Measurements from ENCODE around the gene TTC14.
"Not testable (repeated sequence)": the region's sequence is repeated elsewhere in the genome, so short reads cannot be mapped to it uniquely, and the experiment has no call there.

The TTC14 gene

GRCh38 chr3:180601688-180602666 is at the start of gene TTC14:
Gene TTC14 (plus strand): TSS chr3:180602163. CDS start chr3:180602262, 99 bp downstream.
- Histone ChIP-seq H3K9me3 (ENCODE audit: low read depth, low read length) (no peaks in the 10 kb centered on the region), H3K27ac (peak within 1 kb of the TSS; percentile 80), H3K36me3 (ENCODE audit: insufficient read depth, low read length) (peaks cover 39% of the 10 kb centered on the region), H3K4me3 (peak within 1 kb of the TSS; percentile 98), H3K9ac (ENCODE audit: insufficient read length) (peak within 1 kb of the TSS; percentile 94)
- peak; percentile 84 for DNase-seq (ENCODE audit: low read depth, low spot score)
- TF ChIP-seq EZH2 (IDR thresholded peaks at IDR 0.05) (no peak), FOXP2 (optimal IDR thresholded peaks at IDR 0.05; ENCODE audit: control extremely low read depth, extremely low read length, insufficient read depth) (peak; percentile 93), POLR2AphosphoS5 (IDR thresholded peaks at IDR 0.05; ENCODE audit: borderline replicate concordance, low read depth, low read length) (peak; percentile 95)

- no peak for DNase-seq (ENCODE audit: low read depth, low spot score)
- H3K4me3 ChIP-seq = no peak overlapping the region
- no peaks in the 10 kb centered on the region for H3K9me3 ChIP-seq (ENCODE audit: low read depth, low read length)
- H3K36me3 ChIP-seq (ENCODE audit: insufficient read depth, low read length) = no peaks in the 10 kb centered on the region
- TF ChIP-seq FOXP2 (optimal IDR thresholded peaks at IDR 0.05; ENCODE audit: control extremely low read depth, extremely low read length, insufficient read depth) (no peak), POLR2AphosphoS5 (IDR thresholded peaks at IDR 0.05; ENCODE audit: borderline replicate concordance, low read depth, low read length) (no peak), EZH2 (IDR thresholded peaks at IDR 0.05) (no peak)
- no peak overlapping the region for H3K27ac ChIP-seq
- no peak overlapping the region for H3K9ac ChIP-seq (ENCODE audit: insufficient read length)
Observed at GRCh38 chr3:180563406-180563805, 38.6 kb upstream of the TTC14 start.

- DNase-seq (ENCODE audit: low read depth, low spot score) = no peak
- H3K27ac ChIP-seq = no peak overlapping the region
- H3K9me3 ChIP-seq (ENCODE audit: low read depth, low read length) = no peaks in the 10 kb centered on the region
- H3K4me3 ChIP-seq = no peak overlapping the region
- H3K36me3 ChIP-seq (ENCODE audit: insufficient read depth, low read length) = no peaks in the 10 kb centered on the region
- no peak overlapping the region for H3K9ac ChIP-seq (ENCODE audit: insufficient read length)
- TF ChIP-seq EZH2 (IDR thresholded peaks at IDR 0.05) (no peak), FOXP2 (optimal IDR thresholded peaks at IDR 0.05; ENCODE audit: control extremely low read depth, extremely low read length, insufficient read depth) (no peak), POLR2AphosphoS5 (IDR thresholded peaks at IDR 0.05; ENCODE audit: borderline replicate concordance, low read depth, low read length) (no peak)
Observed at GRCh38 chr3:180564676-180565075, 37.3 kb upstream of the TTC14 start.

GRCh38 chr3:180570238-180570637 is 31.7 kb upstream of the TTC14 start:
- no peak for DNase-seq (ENCODE audit: low read depth, low spot score)
- no peak overlapping the region for H3K4me3 ChIP-seq
- no peak for TF ChIP-seq FOXP2 (optimal IDR thresholded peaks at IDR 0.05; ENCODE audit: control extremely low read depth, extremely low read length, insufficient read depth)
- no peak for TF ChIP-seq EZH2 (IDR thresholded peaks at IDR 0.05)
- TF ChIP-seq POLR2AphosphoS5 (IDR thresholded peaks at IDR 0.05; ENCODE audit: borderline replicate concordance, low read depth, low read length) = no peak
- no peak overlapping the region for H3K27ac ChIP-seq
- H3K9ac ChIP-seq (ENCODE audit: insufficient read length) = no peak overlapping the region
- no peaks in the 10 kb centered on the region for H3K9me3 ChIP-seq (ENCODE audit: low read depth, low read length)
- no peaks in the 10 kb centered on the region for H3K36me3 ChIP-seq (ENCODE audit: insufficient read depth, low read length)

GRCh38 chr3:180571831-180572598 is 29.9 kb upstream of the TTC14 start:
- no peak overlapping the region for H3K4me3 ChIP-seq
- no peaks in the 10 kb centered on the region for H3K36me3 ChIP-seq (ENCODE audit: insufficient read depth, low read length)
- no peak overlapping the region for H3K9ac ChIP-seq (ENCODE audit: insufficient read length)
- TF ChIP-seq EZH2 (IDR thresholded peaks at IDR 0.05) = no peak
- H3K27ac ChIP-seq = no peak overlapping the region
- no peaks in the 10 kb centered on the region for H3K9me3 ChIP-seq (ENCODE audit: low read depth, low read length)
- DNase-seq (ENCODE audit: low read depth, low spot score) = no peak

GRCh38 chr3:180575571-180575970 is 26.4 kb upstream of the TTC14 start:
- Histone ChIP-seq H3K4me3 (no peak overlapping the region), H3K36me3 (ENCODE audit: insufficient read depth, low read length) (no peaks in the 10 kb centered on the region), H3K27ac (no peak overlapping the region), H3K9ac (ENCODE audit: insufficient read length) (no peak overlapping the region), H3K9me3 (ENCODE audit: low read depth, low read length) (no peaks in the 10 kb centered on the region)
- DNase-seq (ENCODE audit: low read depth, low spot score) = no peak
- TF ChIP-seq FOXP2 (optimal IDR thresholded peaks at IDR 0.05; ENCODE audit: control extremely low read depth, extremely low read length, insufficient read depth) (no peak), POLR2AphosphoS5 (IDR thresholded peaks at IDR 0.05; ENCODE audit: borderline replicate concordance, low read depth, low read length) (no peak), EZH2 (IDR thresholded peaks at IDR 0.05) (no peak)

- H3K9ac ChIP-seq (ENCODE audit: insufficient read length) = no peak overlapping the region
- H3K4me3 ChIP-seq = no peak overlapping the region
- H3K9me3 ChIP-seq (ENCODE audit: low read depth, low read length) = no peaks in the 10 kb centered on the region
- TF ChIP-seq FOXP2 (optimal IDR thresholded peaks at IDR 0.05; ENCODE audit: control extremely low read depth, extremely low read length, insufficient read depth) (no peak), POLR2AphosphoS5 (IDR thresholded peaks at IDR 0.05; ENCODE audit: borderline replicate concordance, low read depth, low read length) (no peak), EZH2 (IDR thresholded peaks at IDR 0.05) (no peak)
- DNase-seq (ENCODE audit: low read depth, low spot score) = no peak
- H3K27ac ChIP-seq = no peak overlapping the region
- no peaks in the 10 kb centered on the region for H3K36me3 ChIP-seq (ENCODE audit: insufficient read depth, low read length)
Observed at GRCh38 chr3:180580934-180581333, 21.0 kb upstream of the TTC14 start.

GRCh38 chr3:180590396-180590795 is 11.6 kb upstream of the TTC14 start:
- Histone ChIP-seq H3K36me3 (ENCODE audit: insufficient read depth, low read length) (no peaks in the 10 kb centered on the region), H3K27ac (no peak overlapping the region), H3K9me3 (ENCODE audit: low read depth, low read length) (no peaks in the 10 kb centered on the region), H3K9ac (ENCODE audit: insufficient read length) (no peak overlapping the region), H3K4me3 (no peak overlapping the region)
- DNase-seq (ENCODE audit: low read depth, low spot score) = no peak
- no peak for TF ChIP-seq POLR2AphosphoS5 (IDR thresholded peaks at IDR 0.05; ENCODE audit: borderline replicate concordance, low read depth, low read length)
- TF ChIP-seq EZH2 (IDR thresholded peaks at IDR 0.05) = no peak
- TF ChIP-seq FOXP2 (optimal IDR thresholded peaks at IDR 0.05; ENCODE audit: control extremely low read depth, extremely low read length, insufficient read depth) = no peak

GRCh38 chr3:180593631-180594030 is 8.3 kb upstream of the TTC14 start:
- H3K4me3 ChIP-seq; H3K9ac ChIP-seq (ENCODE audit: insufficient read length); H3K27ac ChIP-seq; DNase-seq (ENCODE audit: low read depth, low spot score); H3K9me3 ChIP-seq (ENCODE audit: low read depth, low read length); H3K36me3 ChIP-seq (ENCODE audit: insufficient read depth, low read length): not testable (repeated sequence)

All from SK-N-MC (cell line).